IMR-90 (cell line): ENCODE data around the gene ZNF74. TPM values are rescaled to one million over a fixed set of nuclear protein-coding genes. Genes with fewer than 3 reads are reported as not detected.
A peak's percentile ranks its signal among the peaks of the same experiment; 100 is the strongest.

Experiments
- ATAC-seq: fragments of 200-7000 bp; cut with Tn5 transposase; 2 replicates; pipeline ENCODE4 v1.9.1; 2020; ENCODE audit warnings: low read depth, mild to moderate bottlenecking, moderate library complexity
- BruUV-seq: library from RNA; stranded (reverse); fragments of 400-500 nt; replicated peaks from 2 replicates; lab custom pipeline; 2021; lab: Mats Ljungman, UMichigan
- CTCF ChIA-PET: fragments of 300-600 bp; formaldehyde crosslinking; extraction: SDS; loops from one replicate; lab custom pipeline; 2021; ENCODE audit warnings: antibody characterized with exemption; lab: Yijun Ruan, JAX
- POLR2A ChIA-PET: fragments of 300-600 bp; sonication (Branson Sonifier 250); formaldehyde crosslinking; loops from one replicate; lab custom pipeline; 2022; ENCODE audit warnings: antibody characterized with exemption; ENCODE audit not compliant: unreplicated experiment; lab: Charles Lee
- DNase-seq: peaks from one replicate; pipeline ENCODE4 v3.0.0; 2013
- H2AFZ ChIP-seq: replicated peaks from 2 replicates; pipeline ENCODE3; 2013; ENCODE audit warnings: low read length, mild to moderate bottlenecking; ENCODE audit not compliant: poor library complexity
- H2AK5ac ChIP-seq: 2 replicates; pipeline ENCODE4 v1.6.1; 2013; ENCODE audit warnings: low read depth, low read length, inconsistent platforms
- H2AK9ac ChIP-seq: replicated peaks from 2 replicates; pipeline ENCODE3; 2013; ENCODE audit warnings: mild to moderate bottlenecking, low read depth, low read length, moderate library complexity; ENCODE audit not compliant: poor library complexity
- H2BK120ac ChIP-seq: 2 replicates; pipeline ENCODE4 v1.6.1; 2013; ENCODE audit warnings: low read depth, low read length, inconsistent platforms
- H2BK15ac ChIP-seq: 3 replicates; pipeline ENCODE4 v1.6.1; 2013; ENCODE audit warnings: low read depth, low read length, inconsistent platforms
- H2BK20ac ChIP-seq: 2 replicates; pipeline ENCODE4 v1.6.1; 2013; ENCODE audit warnings: low read depth, mild to moderate bottlenecking, inconsistent platforms, low read length, moderate library complexity
- H2BK5ac ChIP-seq: 2 replicates; pipeline ENCODE4 v1.6.1; 2013; ENCODE audit warnings: mild to moderate bottlenecking, low read depth, low read length, inconsistent platforms; ENCODE audit not compliant: poor library complexity, severe bottlenecking
- H3K14ac ChIP-seq: replicated peaks from 2 replicates; pipeline ENCODE4 v1.6.1; 2013; ENCODE audit warnings: low read depth, low read length, inconsistent platforms
- H3K18ac ChIP-seq: 2 replicates; pipeline ENCODE4 v1.6.1; 2013; ENCODE audit warnings: low read depth, low read length, control low read depth
- H3K23ac ChIP-seq: 2 replicates; pipeline ENCODE4 v1.6.1; 2013; ENCODE audit warnings: low read depth, low read length, inconsistent platforms
- H3K27ac ChIP-seq: 2 replicates; pipeline ENCODE4 v1.5.1; 2013; ENCODE audit warnings: mild to moderate bottlenecking, control low read depth, low read length; ENCODE audit not compliant: insufficient read depth
- H3K27me3 ChIP-seq: 2 replicates; pipeline ENCODE4 v1.6.1; 2013; ENCODE audit warnings: low read length; ENCODE audit not compliant: control insufficient read depth, insufficient read depth
- H3K36me3 ChIP-seq: 2 replicates; pipeline ENCODE4 v1.6.1; 2013; ENCODE audit warnings: low read length, mixed read lengths; ENCODE audit not compliant: control insufficient read depth, insufficient read depth
- H3K4ac ChIP-seq: 2 replicates; pipeline ENCODE4 v1.6.1; 2013; ENCODE audit warnings: low read depth, low read length, inconsistent platforms
- H3K4me1 ChIP-seq: 2 replicates; pipeline ENCODE4 v1.6.1; 2013; ENCODE audit warnings: low read length, mixed read lengths; ENCODE audit not compliant: control insufficient read depth, insufficient read depth
- H3K4me2 ChIP-seq: 2 replicates; pipeline ENCODE4 v1.6.1; 2013; ENCODE audit warnings: low read depth, mild to moderate bottlenecking, control low read depth, low read length, moderate library complexity
- H3K4me3 ChIP-seq: 2 replicates; pipeline ENCODE4 v1.5.1; 2013; ENCODE audit warnings: low read depth, mild to moderate bottlenecking, control low read depth, low read length, moderate library complexity; ENCODE audit not compliant: insufficient read depth
- H3K56ac ChIP-seq: 2 replicates; pipeline ENCODE4 v1.6.1; 2013; ENCODE audit warnings: low read length, inconsistent platforms; ENCODE audit not compliant: insufficient read depth; ENCODE audit errors: extremely low read depth
- H3K79me1 ChIP-seq, 2 experiments: 2 replicates each; pipeline ENCODE4 v1.6.1; 2013; ENCODE audit warnings: low read length in 2 of 2, inconsistent platforms in 1 of 2, low read depth in 1 of 2
- H3K9ac ChIP-seq: 2 replicates; pipeline ENCODE4 v1.6.1; 2013; ENCODE audit warnings: low read depth, low read length, control low read depth
- H3K9me1 ChIP-seq: 2 replicates; pipeline ENCODE4 v1.6.1; 2013; ENCODE audit warnings: low read length, inconsistent platforms; ENCODE audit not compliant: insufficient read depth
- H3K9me3 ChIP-seq: 2 replicates; pipeline ENCODE4 v1.6.1; 2013; ENCODE audit warnings: low read length; ENCODE audit not compliant: control insufficient read depth, insufficient read depth
- H4K20me1 ChIP-seq: 2 replicates; pipeline ENCODE4 v1.6.1; 2013; ENCODE audit warnings: low read length, inconsistent platforms; ENCODE audit not compliant: insufficient read depth
- H4K5ac ChIP-seq: 2 replicates; pipeline ENCODE4 v1.6.1; 2013; ENCODE audit warnings: mild to moderate bottlenecking, low read depth, low read length, control low read depth
- H4K8ac ChIP-seq, 2 experiments: 2 replicates each; pipeline ENCODE4 v1.6.1; 2013; ENCODE audit warnings: low read depth in 2 of 2, low read length in 2 of 2, control low read depth in 1 of 2, inconsistent platforms in 1 of 2
- H4K91ac ChIP-seq: 2 replicates; pipeline ENCODE4 v1.6.1; 2013; ENCODE audit warnings: low read depth, low read length, inconsistent platforms; ENCODE audit not compliant: insufficient read depth
- BHLHE40 ChIP-seq: fragments of 150-350 bp; IDR thresholded peaks from 2 replicates; pipeline ENCODE4 v1.6.1; 2016; ENCODE audit warnings: mild to moderate bottlenecking, low read depth, low read length
- CEBPB ChIP-seq: IDR thresholded peaks from 2 replicates; pipeline ENCODE4 v1.6.1; 2012; ENCODE audit warnings: low read depth, low read length, improper control_type of control experiment
- CHD1 ChIP-seq: IDR thresholded peaks from 2 replicates; pipeline ENCODE4 v1.6.1; 2012; ENCODE audit warnings: low read depth, low read length, improper control_type of control experiment
- CTCF ChIP-seq: conservative IDR thresholded peaks from 2 replicates; pipeline ENCODE4 v1.5.1; 2012; ENCODE audit warnings: mild to moderate bottlenecking, low read depth, low read length, improper control_type of control experiment
- FOS ChIP-seq: fragments of 150-350 bp; IDR thresholded peaks from 2 replicates; pipeline ENCODE4 v1.6.1; 2016; ENCODE audit warnings: low read depth, low read length
- MAFK ChIP-seq: IDR thresholded peaks from 2 replicates; pipeline ENCODE4 v1.6.1; 2012; ENCODE audit warnings: low read depth, low read length, improper control_type of control experiment
- MAZ ChIP-seq: IDR thresholded peaks from 2 replicates; pipeline ENCODE4 v1.6.1; 2012; ENCODE audit warnings: low read depth, mild to moderate bottlenecking, low read length, improper control_type of control experiment, moderate library complexity, borderline replicate concordance
- MXI1 ChIP-seq: IDR thresholded peaks from 2 replicates; pipeline ENCODE4 v1.6.1; 2012; ENCODE audit warnings: low read depth, mild to moderate bottlenecking, low read length, moderate library complexity, borderline replicate concordance
- NFE2L2 ChIP-seq: fragments of 150-350 bp; IDR thresholded peaks from 2 replicates; pipeline ENCODE4 v1.6.1; 2016; ENCODE audit warnings: low read depth, mild to moderate bottlenecking, low read length
- POLR2A ChIP-seq: IDR thresholded peaks from 2 replicates; pipeline ENCODE4 v1.6.1; 2012; ENCODE audit warnings: mild to moderate bottlenecking, low read depth, low read length
- RAD21 ChIP-seq: IDR thresholded peaks from 2 replicates; pipeline ENCODE4 v1.6.1; 2012; ENCODE audit warnings: low read length, improper control_type of control experiment
- RFX5 ChIP-seq: IDR thresholded peaks from 2 replicates; pipeline ENCODE4 v1.8.0; 2012; ENCODE audit warnings: low read depth, mild to moderate bottlenecking, low read length, moderate library complexity
- WGBS, 2 experiments: methylation state at CpG; one replicate each; pipeline versions ENCODE4 v1.1.5 to v1.1.7; 2013; ENCODE audit warnings: missing lambda C conversion rate in 2 of 2; ENCODE audit not compliant: insufficient read length in 1 of 2; ENCODE audit errors: extremely low coverage in 2 of 2; 5-methylcytosine and 5-hydroxymethylcytosine counted together
- dilution Hi-C: fragments of 300-500 bp; cut with HindIII; formaldehyde crosslinking; loops from one replicate; pipeline ENCODE4 v1.14.3; 2018; ENCODE audit warnings: low sequenced_read_pairs; ENCODE audit not compliant: unreplicated experiment
- in situ Hi-C: fragments of 300-500 bp; cut with MboI; formaldehyde crosslinking; loops from 3 replicates; pipeline ENCODE4 v1.14.3; 2019; ENCODE audit warnings: low sequenced_read_pairs, inconsistent platforms, mixed read lengths
- intact Hi-C: fragments of 100-400 bp; cut with micrococcal nuclease; formaldehyde crosslinking; loops from 2 replicates; pipeline ENCODE4 v1.10.0; 2022
- polyA plus RNA-seq, 3 experiments: library from polyadenylated mRNA; depleted of rRNA; stranded (reverse); fragments of >200 nt; gene quantifications; 2 replicates each; pipeline ENCODE4 v1.2.3, GENCODE V29; 2012; ENCODE audit warnings: low replicate concordance in 1 of 3
- total RNA-seq: library from RNA; depleted of rRNA; stranded (reverse); fragments of >200 nt; gene quantifications from 2 replicates; pipeline ENCODE4 v1.2.3, GENCODE V29; 2012

The ZNF74 gene
- total and polyA plus RNA-seq, 2 of the 4 experiments (the other 2 are of a cell fraction) = 7.5 to 8.4 TPM

DNA sequence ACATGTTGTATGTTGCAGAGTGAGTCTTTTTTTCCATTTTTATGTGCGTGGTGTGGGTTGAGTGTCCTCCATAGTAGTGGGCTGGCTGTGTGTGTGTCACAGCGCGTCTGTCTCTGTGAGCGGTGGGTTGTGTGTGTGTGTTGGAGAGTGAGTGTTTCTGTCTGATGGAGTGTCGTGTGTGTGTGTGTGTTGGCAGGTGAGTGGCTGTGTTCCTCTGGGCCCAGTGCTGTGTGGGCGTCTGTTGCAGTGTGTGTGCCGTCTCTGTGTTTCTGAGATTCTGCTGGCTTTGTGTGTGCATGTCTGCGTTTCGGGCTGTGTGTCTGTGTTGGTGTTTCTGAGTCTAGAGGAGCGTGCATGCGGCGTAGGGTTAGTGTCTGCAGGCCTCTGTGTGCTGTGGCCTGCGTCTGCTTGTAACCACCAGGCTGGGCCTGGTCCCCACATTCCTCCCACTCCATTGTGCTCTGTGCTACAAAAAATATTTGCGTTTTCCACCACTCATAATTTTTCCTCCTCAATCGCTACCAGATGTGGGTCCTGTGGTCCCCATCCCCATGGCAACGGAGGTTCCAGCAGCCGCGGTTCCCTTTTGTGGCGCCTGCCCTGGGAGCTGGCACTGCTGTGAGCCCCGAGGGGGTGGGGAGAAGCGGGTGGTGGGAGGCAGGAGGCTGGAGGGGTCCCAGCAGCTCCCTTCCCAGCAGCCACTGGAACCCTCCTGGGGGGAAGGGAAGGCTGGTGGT is 28.5 kb downstream of the ZNF74 start (continued):
- TF ChIP-seq CHD1 (no peak), MAFK (no peak)

GRCh38 chr22:20423008-20423905 is 29.3 kb downstream of the ZNF74 start:
- Histone ChIP-seq H2AFZ (peak overlapping the region; percentile 1), H3K9me3 (no peaks in the 10 kb centered on the region), H4K8ac (no peak overlapping the region), H4K20me1 (peaks cover 34% of the 10 kb centered on the region), H2AK5ac (no peak overlapping the region), H3K9ac (no peak overlapping the region), H3K4ac (no peak overlapping the region), H3K27me3 (no peaks in the 10 kb centered on the region), H3K9me1 (no peaks in the 10 kb centered on the region; the same call in 1 of the 2 replicates), H4K5ac (no peak overlapping the region), H3K27ac (no peak overlapping the region), H3K4me1 (peaks cover 13% of the 10 kb centered on the region; the same call in 1 of the 2 replicates), H4K91ac (no peak overlapping the region; the same call in 1 of the 2 replicates), H3K18ac (no peak overlapping the region), H3K56ac (no peak overlapping the region), H3K4me2 (no peak overlapping the region), H2AK9ac (peak overlapping the region; percentile 3), H2BK120ac (no peak overlapping the region; the same call in 1 of the 2 replicates), H3K14ac (no peak overlapping the region), H3K23ac (no peak overlapping the region), H3K36me3 (peaks cover 30% of the 10 kb centered on the region), H3K79me1 (peaks cover 0 to 11% of the 10 kb centered on the region in 2 experiments; a peak in 2 of 4 replicates), H3K4me3 (no peak overlapping the region), H2BK20ac (no peak overlapping the region), H2BK15ac (no peak overlapping the region), H2BK5ac (no peak overlapping the region)
- in situ Hi-C loops (no loop called here), dilution Hi-C loops (no loop called here), intact Hi-C loops (no loop called here)
- DNase-seq = no peak
- peak; percentile 36; the same call in 1 of the 2 replicates for ATAC-seq
- ChIA-PET POLR2A (no interaction called here), CTCF (no interaction called here)
- BruUV-seq = no TSS peak
- WGBS, 2 experiments = 75% methylated on average over 11 of the region's 20 CpGs; no CpG with 5 or more reads in 1 of the 2 experiments
- TF ChIP-seq NFE2L2 = no peak
- TF ChIP-seq RAD21 = no peak
- TF ChIP-seq CHD1 = no peak
- no peak for TF ChIP-seq MXI1
- TF ChIP-seq FOS = no peak
- no peak for TF ChIP-seq MAZ
- no peak for TF ChIP-seq RFX5
- no peak for TF ChIP-seq CTCF
- TF ChIP-seq POLR2A = no peak
- TF ChIP-seq CEBPB = no peak
- TF ChIP-seq BHLHE40 = no peak
